T follicular helper cell (primary cell): ENCODE results near the gene DNAJC5.

Experiments
- DNase-seq: peaks from one replicate; pipeline ENCODE4 v3.0.0-alpha.2; 2020; ENCODE audit warnings: low read depth

DNAJC5 gene

GRCh38 chr20:63884506-63885263, 10.2 kb upstream of the DNAJC5 start:
- DNase-seq: no peak

GRCh38 chr20:63885264-63886053, 9.5 kb upstream of the DNAJC5 start:
- no peak for DNase-seq

GRCh38 chr20:63886054-63886419, 8.9 kb upstream of the DNAJC5 start:
- no peak for DNase-seq

- no peak for DNase-seq
Measured at GRCh38 chr20:63886921-63887320, 8.0 kb upstream of the DNAJC5 start.

- DNase-seq: no peak
Measured at GRCh38 chr20:63889241-63890200, 5.4 kb upstream of the DNAJC5 start.

- no peak for DNase-seq
Measured at GRCh38 chr20:63890201-63890576, 4.7 kb upstream of the DNAJC5 start.

- DNase-seq: no peak
Measured at GRCh38 chr20:63890616-63891015, 4.3 kb upstream of the DNAJC5 start.

- DNase-seq: no peak
Measured at GRCh38 chr20:63891061-63892002, 3.6 kb upstream of the DNAJC5 start.

- DNase-seq: no peak
Measured at GRCh38 chr20:63892402-63892801, 2.5 kb upstream of the DNAJC5 start.

- no peak for DNase-seq
Measured at GRCh38 chr20:63893999-63894357, 948 bp upstream of the DNAJC5 start.

- DNase-seq: no peak
Measured at GRCh38 chr20:63895202-63895951, 451 bp downstream of the DNAJC5 start.

- no peak for DNase-seq
Measured at GRCh38 chr20:63895952-63896263, 982 bp downstream of the DNAJC5 start.

- no peak for DNase-seq
Measured at GRCh38 chr20:63896264-63897105, 1.6 kb downstream of the DNAJC5 start.

GRCh38 chr20:63897978-63898561, 3.1 kb downstream of the DNAJC5 start:
- no peak for DNase-seq

GRCh38 chr20:63898882-63899558, 4.1 kb downstream of the DNAJC5 start:
- no peak for DNase-seq

GRCh38 chr20:63900413-63900812, 5.5 kb downstream of the DNAJC5 start:
- no peak for DNase-seq

- DNase-seq: no peak
Measured at GRCh38 chr20:63903796-63904561, 9.1 kb downstream of the DNAJC5 start.
